HCT116 (cell line): ENCODE measurements around the gene CECR2.

Experiments used
- EZH2 ChIP-seq: fragments of 200-600 bp; sonication (generic); IDR thresholded peaks from 2 replicates; pipeline ENCODE4 v1.6.1; 2017; ENCODE audit warnings: antibody characterized with exemption, mixed run types
- JUND ChIP-seq: IDR thresholded peaks from 2 replicates; pipeline ENCODE4 v1.6.1; 2012
- POLR2A ChIP-seq: IDR thresholded peaks from 2 replicates; pipeline ENCODE4 v1.7.0; 2011; ENCODE audit warnings: borderline replicate concordance; ENCODE audit not compliant: insufficient read depth, insufficient read length; ENCODE audit errors: extremely low read depth
- POLR2AphosphoS5 ChIP-seq: IDR thresholded peaks from 2 replicates; pipeline ENCODE4 v1.6.1; 2011; ENCODE audit warnings: mild to moderate bottlenecking, low read depth, low read length, moderate library complexity
- SIN3A ChIP-seq: IDR thresholded peaks from 2 replicates; pipeline ENCODE4 v1.6.1; 2012; ENCODE audit warnings: low read depth
- SP1 ChIP-seq: IDR thresholded peaks from 2 replicates; pipeline ENCODE4 v1.6.1; 2012; ENCODE audit warnings: low read depth
- TF ChIP-seq, protein P1 (sequence below), 3 experiments: fragments of 200-600 bp in 1 of 3; sonication (generic) in 1 of 3; IDR thresholded peaks in 2 of 3; conservative IDR thresholded peaks in 1 of 3; 2 replicates each; pipeline ENCODE4 v1.5.1; 2012 to 2017; ENCODE audit warnings: low read depth in 2 of 3, low read length in 2 of 3, antibody characterized with exemption in 1 of 3, borderline replicate concordance in 1 of 3, control low read depth in 1 of 3, mild to moderate bottlenecking in 1 of 3, mixed read lengths in 1 of 3, mixed run types in 1 of 3, moderate library complexity in 1 of 3; ENCODE audit not compliant: insufficient read depth in 1 of 3
- TF ChIP-seq, protein P2 (sequence below): IDR thresholded peaks from 2 replicates; pipeline ENCODE4 v1.6.1; 2012
- TF ChIP-seq, protein P3 (sequence below): IDR thresholded peaks from 2 replicates; pipeline ENCODE4 v1.6.1; 2012

DNA sequence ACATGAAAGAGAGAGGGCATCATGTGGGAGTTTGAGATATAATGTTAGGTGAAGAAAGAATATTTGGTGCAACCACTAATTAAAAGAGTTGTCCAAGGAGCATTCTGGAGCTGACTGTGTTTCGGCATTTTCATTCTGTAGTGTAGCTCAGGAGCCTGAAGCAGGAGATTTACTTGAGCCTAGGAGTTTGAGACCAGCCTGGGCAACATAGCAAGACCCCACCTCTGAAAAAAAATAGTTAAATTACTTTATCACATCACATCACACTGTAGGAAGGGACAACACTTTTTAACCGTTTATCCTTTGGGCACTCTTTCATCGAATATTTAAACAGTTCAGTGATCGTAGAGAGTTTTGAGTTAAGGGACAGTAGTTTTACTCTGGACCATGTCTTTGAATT is 143.7 kb downstream of the CECR2 start:
- TF ChIP-seq POLR2A (no peak), SP1 (no peak), POLR2AphosphoS5 (no peak), EZH2 (no peak), JUND (no peak), SIN3A (no peak)
- TF ChIP-seq, protein P1, sequence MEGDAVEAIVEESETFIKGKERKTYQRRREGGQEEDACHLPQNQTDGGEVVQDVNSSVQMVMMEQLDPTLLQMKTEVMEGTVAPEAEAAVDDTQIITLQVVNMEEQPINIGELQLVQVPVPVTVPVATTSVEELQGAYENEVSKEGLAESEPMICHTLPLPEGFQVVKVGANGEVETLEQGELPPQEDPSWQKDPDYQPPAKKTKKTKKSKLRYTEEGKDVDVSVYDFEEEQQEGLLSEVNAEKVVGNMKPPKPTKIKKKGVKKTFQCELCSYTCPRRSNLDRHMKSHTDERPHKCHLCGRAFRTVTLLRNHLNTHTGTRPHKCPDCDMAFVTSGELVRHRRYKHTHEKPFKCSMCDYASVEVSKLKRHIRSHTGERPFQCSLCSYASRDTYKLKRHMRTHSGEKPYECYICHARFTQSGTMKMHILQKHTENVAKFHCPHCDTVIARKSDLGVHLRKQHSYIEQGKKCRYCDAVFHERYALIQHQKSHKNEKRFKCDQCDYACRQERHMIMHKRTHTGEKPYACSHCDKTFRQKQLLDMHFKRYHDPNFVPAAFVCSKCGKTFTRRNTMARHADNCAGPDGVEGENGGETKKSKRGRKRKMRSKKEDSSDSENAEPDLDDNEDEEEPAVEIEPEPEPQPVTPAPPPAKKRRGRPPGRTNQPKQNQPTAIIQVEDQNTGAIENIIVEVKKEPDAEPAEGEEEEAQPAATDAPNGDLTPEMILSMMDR (IDR thresholded peaks at IDR 0.05 in 2 of 3, conservative IDR thresholded peaks at IDR 0.05 in 1 of 3; ENCODE audit: borderline replicate concordance in 1 of 3, insufficient read depth in 1 of 3, low read depth in 2 of 3, low read length in 2 of 3), result no peak
- TF ChIP-seq, protein P2, sequence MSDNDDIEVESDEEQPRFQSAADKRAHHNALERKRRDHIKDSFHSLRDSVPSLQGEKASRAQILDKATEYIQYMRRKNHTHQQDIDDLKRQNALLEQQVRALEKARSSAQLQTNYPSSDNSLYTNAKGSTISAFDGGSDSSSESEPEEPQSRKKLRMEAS, result no peak
- TF ChIP-seq, protein P3, sequence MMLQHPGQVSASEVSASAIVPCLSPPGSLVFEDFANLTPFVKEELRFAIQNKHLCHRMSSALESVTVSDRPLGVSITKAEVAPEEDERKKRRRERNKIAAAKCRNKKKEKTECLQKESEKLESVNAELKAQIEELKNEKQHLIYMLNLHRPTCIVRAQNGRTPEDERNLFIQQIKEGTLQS, result no peak
